Activated T-helper 17 cell treated with anti-CD3 and anti-CD28 coated beads, Interleukin-2, amount 50 U/mL, for 72 hours (primary cell): ENCODE results near the gene SEC11C. TPM values are rescaled to one million over a fixed set of nuclear protein-coding genes. Genes with fewer than 3 reads are reported as not detected.
A peak's percentile ranks its signal among the peaks of the same experiment; 100 is the strongest.
"Not testable (repeated sequence)": the region's sequence is repeated elsewhere in the genome, so short reads cannot be mapped to it uniquely, and the experiment has no call there.

Source experiments
- ATAC-seq: fragments of 150-1000 bp; cut with Tn5 transposase; replicated peaks from 2 replicates; pipeline ENCODE4 v1.10.0; 2021; ENCODE audit warnings: mild to moderate bottlenecking, moderate library complexity
- H3K27ac Mint-ChIP-seq: one replicate; pipeline ENCODE4 v1.8.0; 2022; ENCODE audit warnings: mixed read lengths
- H3K27me3 Mint-ChIP-seq: one replicate; pipeline ENCODE4 v1.8.0; 2022; ENCODE audit warnings: mixed read lengths
- H3K36me3 Mint-ChIP-seq: one replicate; pipeline ENCODE4 v1.8.0; 2022; ENCODE audit warnings: low read depth, mild to moderate bottlenecking, mixed read lengths
- H3K4me1 Mint-ChIP-seq: one replicate; pipeline ENCODE4 v1.8.0; 2022; ENCODE audit warnings: mixed read lengths
- H3K4me3 Mint-ChIP-seq: one replicate; pipeline ENCODE4 v1.8.0; 2022; ENCODE audit warnings: mild to moderate bottlenecking, mixed read lengths
- H3K9me3 Mint-ChIP-seq: one replicate; pipeline ENCODE4 v1.8.0; 2022; ENCODE audit warnings: mixed read lengths
- total RNA-seq, 2 donors: library from RNA; stranded (reverse); gene quantifications; one replicate each; pipeline ENCODE4 v1.2.3, GENCODE V29; 2022

The SEC11C gene
- total RNA-seq, 2 donors from 2014 or later: 57.9 to 87.8 TPM

GRCh38 chr18:59139291-59139614 is 431 bp upstream of the SEC11C start:
- H3K9me3 Mint-ChIP-seq: no peaks in the 10 kb centered on the region
- peaks cover 21% of the 10 kb centered on the region for H3K36me3 Mint-ChIP-seq
- peak overlapping the region; percentile 97 for H3K27ac Mint-ChIP-seq
- peaks cover 30% of the 10 kb centered on the region for H3K4me1 Mint-ChIP-seq
- peak; percentile 82 for ATAC-seq
- H3K27me3 Mint-ChIP-seq: peaks cover 16% of the 10 kb centered on the region
- peak overlapping the region; percentile 83 for H3K4me3 Mint-ChIP-seq

DNA sequence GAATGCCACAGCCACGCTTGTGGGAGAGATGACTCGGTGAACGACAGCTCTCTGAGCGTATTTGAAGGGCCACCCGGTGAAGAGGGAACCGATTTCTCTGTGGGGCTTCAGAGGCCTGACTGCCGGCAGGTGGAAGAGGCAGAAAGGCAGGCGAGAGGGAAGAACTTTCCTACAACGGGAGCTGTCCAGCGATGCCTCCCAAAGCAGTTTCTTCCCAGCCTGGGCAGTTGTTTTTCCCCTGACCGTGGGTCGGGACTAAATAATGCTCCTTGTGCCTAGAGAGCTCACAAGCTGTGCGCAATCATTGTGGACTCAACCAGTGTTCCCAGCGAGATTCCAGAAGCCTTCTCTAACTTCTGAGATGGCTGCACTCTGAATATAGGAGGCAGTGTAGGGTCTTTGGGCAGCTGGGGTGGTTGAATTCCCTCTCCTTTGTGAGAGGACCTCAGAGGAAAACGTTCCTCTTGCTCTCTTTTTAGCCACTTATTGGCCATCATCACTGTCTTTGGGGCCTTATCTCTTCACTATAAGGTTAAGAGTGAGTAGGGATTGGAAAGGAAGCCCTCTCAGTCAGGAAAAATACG is 710 bp downstream of the SEC11C start:
- Mint-ChIP-seq H3K36me3 (peaks cover 21% of the 10 kb centered on the region), H3K4me3 (peak overlapping the region; percentile 83)

DNA sequence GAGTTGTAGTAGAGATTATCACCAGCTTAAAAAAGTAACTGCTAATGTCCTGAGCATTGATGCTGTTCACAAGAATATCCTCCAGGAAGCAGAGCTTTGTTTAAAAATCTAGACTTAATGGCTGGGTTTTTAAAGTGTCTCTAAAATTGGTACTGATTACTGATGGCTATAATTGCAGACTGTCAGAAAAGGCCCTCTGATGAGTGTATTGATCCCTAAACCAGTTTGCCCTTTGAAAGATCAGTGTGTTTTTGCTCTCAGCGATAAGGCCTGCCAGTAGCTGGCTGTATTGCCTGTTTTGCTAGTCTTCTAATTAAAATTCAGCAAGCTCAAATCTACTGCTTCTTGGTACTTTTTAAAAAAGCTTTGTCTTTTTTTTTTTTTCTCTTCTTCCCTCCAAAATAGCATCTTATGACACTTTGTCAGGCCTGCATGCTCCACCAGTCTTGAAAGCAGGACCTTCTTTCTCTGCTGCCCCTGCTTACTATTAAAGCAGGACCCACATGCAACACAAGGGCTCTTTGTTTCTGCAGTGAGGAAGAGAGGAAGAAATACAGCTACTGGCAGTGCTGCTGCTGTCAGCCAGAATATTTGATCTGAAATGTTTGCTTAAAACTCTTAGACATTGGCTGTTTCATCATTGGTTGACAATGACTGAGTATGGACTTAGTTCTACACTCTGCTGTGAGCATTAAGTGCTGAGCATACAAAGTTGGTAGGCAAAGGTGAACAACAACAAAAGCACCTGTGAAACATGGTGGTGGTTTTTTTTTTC is 1.8 kb downstream of the SEC11C start:
- ATAC-seq: no peak
- peak overlapping the region; percentile 97 for H3K27ac Mint-ChIP-seq
- H3K9me3 Mint-ChIP-seq: no peaks in the 10 kb centered on the region
- peaks cover 39% of the 10 kb centered on the region for H3K4me1 Mint-ChIP-seq
- peak overlapping the region; percentile 83 for H3K4me3 Mint-ChIP-seq
- H3K36me3 Mint-ChIP-seq: peaks cover 24% of the 10 kb centered on the region
- H3K27me3 Mint-ChIP-seq: no peaks in the 10 kb centered on the region

More for the DNA sequence above, 710 bp downstream of the SEC11C start:
- H3K4me1 Mint-ChIP-seq: peaks cover 30% of the 10 kb centered on the region
- ATAC-seq: no peak
- H3K9me3 Mint-ChIP-seq: no peaks in the 10 kb centered on the region
- H3K27me3 Mint-ChIP-seq: peaks cover 7% of the 10 kb centered on the region
- peak overlapping the region; percentile 97 for H3K27ac Mint-ChIP-seq

GRCh38 chr18:59142274-59142673 is 2.6 kb downstream of the SEC11C start:
- Mint-ChIP-seq H3K4me1 (peaks cover 41% of the 10 kb centered on the region), H3K27ac (peak overlapping the region; percentile 97), H3K36me3 (peaks cover 27% of the 10 kb centered on the region), H3K4me3 (peak overlapping the region; percentile 83), H3K9me3 (no peaks in the 10 kb centered on the region), H3K27me3 (no peaks in the 10 kb centered on the region)
- peak; percentile 18 for ATAC-seq

DNA sequence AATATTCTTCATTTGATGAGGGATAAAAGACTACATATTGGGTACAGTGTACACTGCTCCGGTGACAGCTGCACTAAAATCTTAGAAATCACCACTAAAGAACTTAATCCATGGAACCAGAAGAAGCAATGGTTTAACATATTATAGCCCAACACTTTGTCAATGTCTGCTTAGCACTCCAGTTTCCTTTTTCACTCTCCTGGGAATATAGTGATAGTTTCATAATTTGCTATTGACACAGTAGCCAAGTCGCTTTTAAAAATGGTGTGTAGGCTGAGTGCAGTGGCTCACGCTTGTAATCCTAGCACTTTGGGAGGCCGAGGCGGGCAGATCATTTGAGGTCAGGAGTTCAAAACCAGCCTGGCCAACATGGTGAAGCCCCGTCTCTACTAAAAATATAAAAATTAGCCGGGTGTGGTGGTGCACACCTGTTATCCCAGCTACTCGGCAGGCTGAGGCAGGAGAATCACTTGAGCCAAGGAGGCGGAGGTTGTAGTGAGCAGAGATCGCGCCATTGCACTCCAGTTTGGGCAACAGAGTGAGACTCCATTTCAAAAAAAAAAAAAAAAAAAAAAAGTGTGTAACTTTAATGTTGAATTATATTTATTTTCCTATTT is 3.2 kb downstream of the SEC11C start:
- not testable (repeated sequence) for ATAC-seq, H3K9me3 Mint-ChIP-seq, H3K27me3 Mint-ChIP-seq
- Mint-ChIP-seq H3K27ac (peak overlapping the region; percentile 97), H3K36me3 (peaks cover 27% of the 10 kb centered on the region), H3K4me1 (peaks cover 45% of the 10 kb centered on the region), H3K4me3 (peak overlapping the region; percentile 83)

GRCh38 chr18:59143441-59143840 is 3.8 kb downstream of the SEC11C start:
- H3K36me3 Mint-ChIP-seq: peaks cover 27% of the 10 kb centered on the region
- H3K4me3 Mint-ChIP-seq: peak overlapping the region; percentile 83
- H3K27me3 Mint-ChIP-seq: no peaks in the 10 kb centered on the region
- peak overlapping the region; percentile 97 for H3K27ac Mint-ChIP-seq
- peak; percentile 15 for ATAC-seq
- peaks cover 47% of the 10 kb centered on the region for H3K4me1 Mint-ChIP-seq
- no peaks in the 10 kb centered on the region for H3K9me3 Mint-ChIP-seq

- Mint-ChIP-seq H3K27ac (peak overlapping the region; percentile 97), H3K9me3 (no peaks in the 10 kb centered on the region), H3K4me3 (peak overlapping the region; percentile 83), H3K27me3 (no peaks in the 10 kb centered on the region), H3K36me3 (peaks cover 31% of the 10 kb centered on the region), H3K4me1 (peaks cover 53% of the 10 kb centered on the region)
- ATAC-seq: no peak
Observed at GRCh38 chr18:59144483-59144882, 4.8 kb downstream of the SEC11C start.

- Mint-ChIP-seq H3K4me3 (no peak overlapping the region), H3K4me1 (peaks cover 53% of the 10 kb centered on the region), H3K27me3 (no peaks in the 10 kb centered on the region), H3K27ac (no peak overlapping the region), H3K9me3 (no peaks in the 10 kb centered on the region), H3K36me3 (peaks cover 37% of the 10 kb centered on the region)
- ATAC-seq: no peak
Observed at GRCh38 chr18:59145055-59145454, 5.4 kb downstream of the SEC11C start.

- Mint-ChIP-seq H3K27ac (peak overlapping the region; percentile 47), H3K36me3 (peaks cover 52% of the 10 kb centered on the region)
Observed at GRCh38 chr18:59148192-59148591, 8.5 kb downstream of the SEC11C start.

GRCh38 chr18:59149007-59149406 is 9.3 kb downstream of the SEC11C start:
- Mint-ChIP-seq H3K27ac (peak overlapping the region; percentile 47), H3K4me3 (peak overlapping the region; percentile 4), H3K4me1 (peaks cover 23% of the 10 kb centered on the region), H3K27me3 (no peaks in the 10 kb centered on the region), H3K9me3 (no peaks in the 10 kb centered on the region), H3K36me3 (peaks cover 55% of the 10 kb centered on the region)
- peak; percentile 78 for ATAC-seq

More at GRCh38 chr18:59148192-59148591, 8.5 kb downstream of the SEC11C start:
- Mint-ChIP-seq H3K9me3 (no peaks in the 10 kb centered on the region), H3K4me1 (peaks cover 28% of the 10 kb centered on the region), H3K27me3 (no peaks in the 10 kb centered on the region), H3K4me3 (no peak overlapping the region)
- ATAC-seq: no peak

- Mint-ChIP-seq H3K9me3 (no peaks in the 10 kb centered on the region), H3K36me3 (peaks cover 59% of the 10 kb centered on the region), H3K4me3 (peak overlapping the region; percentile 4), H3K27ac (peak overlapping the region; percentile 47), H3K27me3 (no peaks in the 10 kb centered on the region), H3K4me1 (peaks cover 23% of the 10 kb centered on the region)
- ATAC-seq: peak; percentile 21
Observed at GRCh38 chr18:59149416-59149815, 9.7 kb downstream of the SEC11C start.

DNA sequence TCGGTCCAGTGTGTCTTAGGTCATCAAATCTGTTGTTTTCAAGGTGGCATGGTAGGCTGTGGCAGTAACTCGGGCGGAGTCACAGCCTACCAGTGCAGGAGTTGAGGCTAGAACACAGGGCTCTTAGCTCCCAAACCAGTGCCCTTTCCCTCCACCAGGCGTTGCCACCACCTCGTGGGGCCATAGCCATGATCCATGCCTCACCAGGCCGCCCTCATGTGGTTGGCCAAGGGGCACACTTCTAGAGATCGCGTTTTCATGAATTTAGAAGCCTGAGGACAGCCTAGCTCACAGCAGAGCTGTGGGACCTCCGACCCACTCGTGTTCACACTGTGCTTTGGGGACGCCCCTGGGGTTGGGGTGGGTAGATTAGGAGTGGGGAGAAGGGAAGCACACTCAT is 10.6 kb downstream of the SEC11C start:
- Mint-ChIP-seq H3K4me1 (peaks cover 23% of the 10 kb centered on the region), H3K4me3 (no peak overlapping the region), H3K27me3 (no peaks in the 10 kb centered on the region), H3K27ac (peak overlapping the region; percentile 39), H3K36me3 (peaks cover 68% of the 10 kb centered on the region), H3K9me3 (no peaks in the 10 kb centered on the region)
- ATAC-seq: no peak

- Mint-ChIP-seq H3K36me3 (peaks cover 91% of the 10 kb centered on the region), H3K4me3 (no peak overlapping the region), H3K27me3 (no peaks in the 10 kb centered on the region), H3K27ac (peak overlapping the region; percentile 44), H3K9me3 (no peaks in the 10 kb centered on the region), H3K4me1 (no peaks in the 10 kb centered on the region)
- no peak for ATAC-seq
Observed at GRCh38 chr18:59155153-59155552, 15.5 kb downstream of the SEC11C start.

DNA sequence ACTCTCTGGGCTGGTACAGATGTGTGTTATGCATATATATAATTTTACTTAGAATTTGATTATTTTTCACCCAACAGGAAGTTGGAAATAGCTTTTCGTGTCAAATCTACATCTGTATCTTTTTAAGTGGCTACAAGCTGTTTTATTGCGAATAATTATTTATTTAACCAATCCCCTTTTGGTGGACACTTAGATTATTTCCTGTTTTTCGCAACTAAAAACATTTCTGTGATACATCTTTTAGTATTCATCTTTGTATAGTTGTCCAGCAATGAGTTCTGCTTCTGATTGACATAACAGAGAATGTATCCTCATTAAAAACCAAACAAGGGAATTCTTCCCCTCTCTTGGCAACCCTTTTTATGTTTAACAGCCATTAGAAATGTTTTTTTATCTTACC is 16.6 kb downstream of the SEC11C start:
- ATAC-seq: no peak
- Mint-ChIP-seq H3K4me3 (no peak overlapping the region), H3K4me1 (no peaks in the 10 kb centered on the region), H3K9me3 (no peaks in the 10 kb centered on the region), H3K27ac (peak overlapping the region; percentile 55), H3K36me3 (peaks cover 79% of the 10 kb centered on the region), H3K27me3 (no peaks in the 10 kb centered on the region)

- H3K4me1 Mint-ChIP-seq: no peaks in the 10 kb centered on the region
- no peak for ATAC-seq
- no peaks in the 10 kb centered on the region for H3K9me3 Mint-ChIP-seq
- no peak overlapping the region for H3K4me3 Mint-ChIP-seq
- no peaks in the 10 kb centered on the region for H3K27me3 Mint-ChIP-seq
- peaks cover 50% of the 10 kb centered on the region for H3K36me3 Mint-ChIP-seq
- no peak overlapping the region for H3K27ac Mint-ChIP-seq
Observed at GRCh38 chr18:59159265-59159664, 19.6 kb downstream of the SEC11C start.
